B cell (primary cell): ENCODE data around the gene TBR1. TPM values are rescaled to one million over a fixed set of nuclear protein-coding genes. Genes with fewer than 3 reads are reported as not detected.

ENCODE experiments used
- ATAC-seq: fragments of 200-7000 bp; cut with Tn5 transposase; one replicate; pipeline ENCODE4 v1.10.0; 2021; ENCODE audit warnings: low read depth, mild to moderate bottlenecking, moderate number of reproducible peaks, moderate library complexity
- CTCF ChIA-PET: fragments of 350-600 bp; sonication (Branson Sonifier 250); formaldehyde crosslinking; loops from one replicate; lab custom pipeline; 2021; ENCODE audit warnings: antibody characterized with exemption, inconsistent platforms; lab: Charles Lee
- POLR2A ChIA-PET: fragments of 350-600 bp; sonication (Branson Sonifier 250); formaldehyde crosslinking; loops from one replicate; lab custom pipeline; 2021; ENCODE audit warnings: antibody characterized with exemption; lab: Charles Lee
- DNase-seq: peaks from one replicate; pipeline ENCODE4 v3.0.0; 2013
- H2AFZ ChIP-seq: 2 replicates; pipeline ENCODE4 v1.6.1; 2012; ENCODE audit warnings: mild to moderate bottlenecking, low read depth, low read length; ENCODE audit not compliant: insufficient read depth, poor library complexity, severe bottlenecking
- H3K27ac ChIP-seq, 2 donors: 1 replicate in 1 of 2; 2 replicates in 1 of 2; pipeline ENCODE4 v1.5.1; 2012 to 2013; ENCODE audit warnings: low read length in 2 of 2, mild to moderate bottlenecking in 2 of 2, moderate library complexity in 1 of 2
- H3K27me3 ChIP-seq, 4 experiments: fragments of 200-600 bp in 1 of 4; sonication (generic) in 1 of 4; replicated peaks in 1 of 4; 1 replicate in 2 of 4; 2 replicates in 2 of 4; pipeline versions ENCODE4 v1.6.1 to v1.7.0; 2013 to 2016; ENCODE audit warnings: low read length in 3 of 4, mild to moderate bottlenecking in 2 of 4, mixed read lengths in 1 of 4, moderate library complexity in 1 of 4; ENCODE audit not compliant: insufficient read depth in 4 of 4, control insufficient read depth in 3 of 4; ENCODE audit errors: control extremely low read depth in 1 of 4
- H3K36me3 ChIP-seq, 2 experiments: replicated peaks in 1 of 2; 1 replicate in 1 of 2; 2 replicates in 1 of 2; pipeline versions ENCODE4 v1.6.1 to v1.7.1; 2013; ENCODE audit warnings: low read length in 1 of 2; ENCODE audit not compliant: insufficient read depth in 2 of 2, control insufficient read depth in 1 of 2; ENCODE audit errors: control extremely low read depth in 1 of 2, extremely low read depth in 1 of 2
- H3K4me1 ChIP-seq, 2 donors: fragments of 200-600 bp in 1 of 2; sonication (generic) in 1 of 2; 1 replicate in 1 of 2; 2 replicates in 1 of 2; pipeline versions ENCODE4 v1.5.1 to v1.6.1; 2013 to 2017; ENCODE audit warnings: low read length in 2 of 2; ENCODE audit not compliant: control insufficient read depth in 2 of 2, insufficient read depth in 2 of 2
- H3K4me2 ChIP-seq: replicated peaks from 2 replicates; pipeline ENCODE3; 2012; ENCODE audit warnings: mild to moderate bottlenecking, low read depth, low read length; ENCODE audit not compliant: poor library complexity, severe bottlenecking
- H3K4me3 ChIP-seq, 5 experiments: fragments of 200-600 bp in 1 of 5; sonication (generic) in 1 of 5; 1 replicate in 3 of 5; 2 replicates in 2 of 5; pipeline versions ENCODE4 v1.5.1 to v1.7.0; 2011 to 2016; ENCODE audit warnings: low read length in 4 of 5, mild to moderate bottlenecking in 4 of 5, low read depth in 2 of 5, control low read depth in 1 of 5, moderate library complexity in 1 of 5; ENCODE audit not compliant: insufficient read depth in 1 of 5; ENCODE audit errors: control extremely low read depth in 1 of 5, extremely low read depth in 1 of 5
- H3K79me2 ChIP-seq: fragments of 200-600 bp; sonication (generic); one replicate; pipeline ENCODE4 v1.6.0; 2016; ENCODE audit warnings: low read length; ENCODE audit not compliant: control insufficient read depth, insufficient read depth
- H3K9ac ChIP-seq: fragments of 200-600 bp; sonication (generic); 2 replicates; pipeline ENCODE4 v1.6.1; 2017; ENCODE audit warnings: mild to moderate bottlenecking, low read length, moderate library complexity
- H3K9me3 ChIP-seq, 3 donors: one replicate each; pipeline versions ENCODE4 v1.6.1 to v1.7.1; 2013; ENCODE audit warnings: low read length in 2 of 3; ENCODE audit not compliant: control insufficient read depth in 2 of 3, insufficient read depth in 1 of 3; ENCODE audit errors: control extremely low read depth in 1 of 3
- H4K20me1 ChIP-seq: 2 replicates; pipeline ENCODE4 v1.6.0; 2012; ENCODE audit warnings: mild to moderate bottlenecking, low read length; ENCODE audit not compliant: insufficient read depth, control insufficient read depth, poor library complexity, severe bottlenecking
- H3K27ac Mint-ChIP-seq: one replicate; pipeline ENCODE4 v1.8.0; 2021; ENCODE audit warnings: mixed read lengths
- H3K27me3 Mint-ChIP-seq: one replicate; pipeline ENCODE4 v1.8.0; 2021; ENCODE audit warnings: mixed read lengths
- H3K4me1 Mint-ChIP-seq: one replicate; pipeline ENCODE4 v1.8.0; 2021; ENCODE audit warnings: mixed read lengths
- H3K4me3 Mint-ChIP-seq: one replicate; pipeline ENCODE4 v1.8.0; 2021; ENCODE audit warnings: mixed read lengths
- H3K9me3 Mint-ChIP-seq: one replicate; pipeline ENCODE4 v1.8.0; 2022; ENCODE audit warnings: mixed read lengths; ENCODE audit not compliant: insufficient read depth
- EZH2 ChIP-seq: IDR thresholded peaks from 2 replicates; pipeline ENCODE4 v1.6.1; 2012; ENCODE audit warnings: borderline replicate concordance, low read depth, mild to moderate bottlenecking, moderate library complexity, low read length; ENCODE audit not compliant: insufficient read depth, poor library complexity, severe bottlenecking
- WGBS: methylation state at CpG from one replicate; pipeline ENCODE4 v1.1.5; 2013; ENCODE audit warnings: missing lambda C conversion rate; ENCODE audit not compliant: insufficient coverage; 5-methylcytosine and 5-hydroxymethylcytosine counted together
- intact Hi-C: fragments of 100-400 bp; cut with micrococcal nuclease; formaldehyde crosslinking; loops from one replicate; pipeline ENCODE4 v1.10.0; 2022
- polyA plus RNA-seq: library from polyadenylated mRNA; depleted of rRNA; stranded (reverse); fragments of >200 nt; gene quantifications from 2 replicates; pipeline ENCODE4 v1.2.3, GENCODE V29; 2012
- total RNA-seq, 2 donors: library from RNA; stranded (reverse); fragments of 120-200 nt in 1 of 2; gene quantifications; 1 replicate in 1 of 2; 2 replicates in 1 of 2; pipeline versions ENCODE4 v1.2.3 to v1.2.4, GENCODE V29; 2013 to 2022
- TF ChIP-seq, protein P1 (sequence below): fragments of 200-600 bp; IDR thresholded peaks from one replicate; pipeline ENCODE4 v1.8.0; 2022; ENCODE audit warnings: antibody characterized with exemption, mild to moderate bottlenecking

Gene TBR1
- total and polyA plus RNA-seq, 2 donors (not counting 1 experiment from before 2014, with no cell fraction given): not detected

DNA sequence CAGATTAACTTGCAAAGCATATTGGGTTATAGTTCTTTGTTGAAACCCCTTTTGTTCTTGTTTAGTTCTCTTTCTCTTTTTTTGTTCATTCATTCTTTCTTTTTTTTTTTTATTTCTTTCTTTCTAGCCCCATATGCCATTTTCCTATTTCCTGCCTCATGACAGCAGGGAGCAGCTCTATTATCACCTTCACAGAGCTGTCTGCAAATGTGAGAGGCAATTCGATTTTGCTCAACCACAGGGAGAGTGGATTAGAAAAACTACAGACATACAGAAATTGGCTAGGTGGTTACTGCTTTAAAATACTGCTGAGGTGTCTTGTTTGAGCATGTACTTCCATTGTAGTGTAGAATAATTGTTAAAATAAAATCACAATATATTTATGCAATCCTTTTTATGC lies 44.2 kb upstream of the TBR1 start:
- WGBS: no CpG with 5 or more reads among the region's 1 CpG
- Histone ChIP-seq H3K79me2 (no peaks in the 10 kb centered on the region), H3K9me3 (no peaks in the 10 kb centered on the region), H3K4me3 (no peak overlapping the region), H4K20me1 (no peaks in the 10 kb centered on the region), H3K36me3 (peaks cover 10 to 21% of the 10 kb centered on the region in 2 experiments), H3K27ac (no peak overlapping the region), H3K4me2 (no peak overlapping the region), H3K4me1 (no peaks in the 10 kb centered on the region), H2AFZ (no peak overlapping the region), H3K9ac (no peak overlapping the region), H3K27me3 (no peaks in the 10 kb centered on the region)
- DNase-seq (no peak), ATAC-seq (no peak)
- H3K4me3 Mint-ChIP-seq: no peak overlapping the region
- TF ChIP-seq, protein P1, sequence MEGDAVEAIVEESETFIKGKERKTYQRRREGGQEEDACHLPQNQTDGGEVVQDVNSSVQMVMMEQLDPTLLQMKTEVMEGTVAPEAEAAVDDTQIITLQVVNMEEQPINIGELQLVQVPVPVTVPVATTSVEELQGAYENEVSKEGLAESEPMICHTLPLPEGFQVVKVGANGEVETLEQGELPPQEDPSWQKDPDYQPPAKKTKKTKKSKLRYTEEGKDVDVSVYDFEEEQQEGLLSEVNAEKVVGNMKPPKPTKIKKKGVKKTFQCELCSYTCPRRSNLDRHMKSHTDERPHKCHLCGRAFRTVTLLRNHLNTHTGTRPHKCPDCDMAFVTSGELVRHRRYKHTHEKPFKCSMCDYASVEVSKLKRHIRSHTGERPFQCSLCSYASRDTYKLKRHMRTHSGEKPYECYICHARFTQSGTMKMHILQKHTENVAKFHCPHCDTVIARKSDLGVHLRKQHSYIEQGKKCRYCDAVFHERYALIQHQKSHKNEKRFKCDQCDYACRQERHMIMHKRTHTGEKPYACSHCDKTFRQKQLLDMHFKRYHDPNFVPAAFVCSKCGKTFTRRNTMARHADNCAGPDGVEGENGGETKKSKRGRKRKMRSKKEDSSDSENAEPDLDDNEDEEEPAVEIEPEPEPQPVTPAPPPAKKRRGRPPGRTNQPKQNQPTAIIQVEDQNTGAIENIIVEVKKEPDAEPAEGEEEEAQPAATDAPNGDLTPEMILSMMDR: no peak
- no peak for TF ChIP-seq EZH2
- CTCF ChIA-PET: no interaction called here
- H3K4me1 Mint-ChIP-seq: no peaks in the 10 kb centered on the region
- POLR2A ChIA-PET: no interaction called here
- intact Hi-C loops: no loop called here
- H3K9me3 Mint-ChIP-seq: no peaks in the 10 kb centered on the region
- no peaks in the 10 kb centered on the region for H3K27me3 Mint-ChIP-seq
- H3K27ac Mint-ChIP-seq: no peak overlapping the region

DNA sequence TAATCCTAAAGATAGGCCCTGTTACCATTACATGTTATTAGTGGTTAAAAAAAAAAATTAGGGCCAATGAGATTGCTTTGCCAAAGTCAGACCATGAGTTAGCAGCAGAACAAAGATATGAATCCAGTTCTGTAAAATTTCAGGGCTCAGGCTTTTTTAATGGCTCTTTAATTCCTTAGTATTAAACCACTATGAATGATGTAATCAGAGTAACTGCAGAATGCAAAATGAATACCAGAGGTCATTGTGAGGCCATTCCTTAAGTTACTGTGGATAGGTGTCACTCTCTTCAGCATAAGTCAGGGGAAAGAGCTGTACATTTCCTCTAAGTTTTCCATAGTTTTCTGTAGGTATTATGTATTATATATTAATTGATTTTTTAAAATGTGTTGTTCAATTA lies 42.2 kb upstream of the TBR1 start:
- ChIA-PET CTCF (interaction anchor here (0.7 kb wide), 1 partner anchor 50 kb away, joined by 4 read pairs; no protein-coding TSS in a partner anchor), POLR2A (no interaction called here)
- H3K9ac ChIP-seq: no peak overlapping the region
- H3K79me2 ChIP-seq: no peaks in the 10 kb centered on the region
- intact Hi-C loops: no loop called here
- H2AFZ ChIP-seq: no peak overlapping the region
- H3K27me3 Mint-ChIP-seq: no peaks in the 10 kb centered on the region
- H3K36me3 ChIP-seq: peaks cover 8 to 24% of the 10 kb centered on the region in 2 experiments
- DNase-seq (no peak), ATAC-seq (no peak)
- H3K9me3 Mint-ChIP-seq: no peaks in the 10 kb centered on the region
- H3K27ac ChIP-seq: no peak overlapping the region
- no peaks in the 10 kb centered on the region for H3K9me3 ChIP-seq
- no peaks in the 10 kb centered on the region for H4K20me1 ChIP-seq
- TF ChIP-seq, protein P1: no peak
- no peak for TF ChIP-seq EZH2
- H3K4me2 ChIP-seq: no peak overlapping the region
- H3K27ac Mint-ChIP-seq: no peak overlapping the region
- H3K4me1 Mint-ChIP-seq: no peaks in the 10 kb centered on the region
- H3K4me1 ChIP-seq: no peaks in the 10 kb centered on the region
- no peaks in the 10 kb centered on the region for H3K27me3 ChIP-seq
- H3K4me3 Mint-ChIP-seq: no peak overlapping the region
- H3K4me3 ChIP-seq: no peak overlapping the region
